Activated CD8-positive, alpha-beta T cell treated with anti-CD3 and anti-CD28 coated beads, Interleukin-2, amount 10 ng/mL, durations not matched to agents 7 days and 5 days (primary cell): ENCODE results near the gene USP7. TPM values are rescaled to one million over a fixed set of nuclear protein-coding genes. Genes with fewer than 3 reads are reported as not detected.
"Not testable (repeated sequence)": the region's sequence is repeated elsewhere in the genome, so short reads cannot be mapped to it uniquely, and the experiment has no call there.

Source experiments
- ATAC-seq: fragments of 150-1000 bp; cut with Tn5 transposase; one replicate; pipeline ENCODE4 v1.10.0; 2021; ENCODE audit warnings: moderate library complexity
- CTCF ChIA-PET: fragments of 350-600 bp; sonication (Branson Sonifier 250); formaldehyde crosslinking; loops from one replicate; lab custom pipeline; 2021; ENCODE audit warnings: antibody characterized with exemption; lab: Charles Lee
- POLR2A ChIA-PET: fragments of 350-600 bp; sonication (Branson Sonifier 250); formaldehyde crosslinking; loops from one replicate; lab custom pipeline; 2021; ENCODE audit warnings: antibody characterized with exemption; lab: Charles Lee
- DNase-seq: peaks from one replicate; pipeline ENCODE4 v3.0.0-alpha.2; 2020
- H3K27ac Mint-ChIP-seq: one replicate; pipeline ENCODE4 v1.8.0; 2021; ENCODE audit warnings: mild to moderate bottlenecking, mixed read lengths
- H3K27me3 Mint-ChIP-seq: one replicate; pipeline ENCODE4 v1.8.0; 2021; ENCODE audit warnings: low read depth, mixed read lengths
- H3K36me3 Mint-ChIP-seq: one replicate; pipeline ENCODE4 v1.8.0; 2021; ENCODE audit warnings: low read depth, mixed read lengths
- H3K4me1 Mint-ChIP-seq: one replicate; pipeline ENCODE4 v1.8.0; 2021; ENCODE audit warnings: low read depth, mixed read lengths
- H3K4me3 Mint-ChIP-seq: one replicate; pipeline ENCODE4 v1.8.0; 2021; ENCODE audit warnings: mild to moderate bottlenecking, mixed read lengths
- H3K9me3 Mint-ChIP-seq: one replicate; pipeline ENCODE4 v1.8.0; 2022; ENCODE audit warnings: mixed read lengths; ENCODE audit not compliant: insufficient read depth
- total RNA-seq, 2 experiments: library from RNA; stranded (reverse); gene quantifications; one replicate each; pipeline ENCODE4 v1.2.3, GENCODE V29; 2021

Gene USP7
- total RNA-seq, 2 experiments from 2014 or later, result 134 to 144 TPM

DNA sequence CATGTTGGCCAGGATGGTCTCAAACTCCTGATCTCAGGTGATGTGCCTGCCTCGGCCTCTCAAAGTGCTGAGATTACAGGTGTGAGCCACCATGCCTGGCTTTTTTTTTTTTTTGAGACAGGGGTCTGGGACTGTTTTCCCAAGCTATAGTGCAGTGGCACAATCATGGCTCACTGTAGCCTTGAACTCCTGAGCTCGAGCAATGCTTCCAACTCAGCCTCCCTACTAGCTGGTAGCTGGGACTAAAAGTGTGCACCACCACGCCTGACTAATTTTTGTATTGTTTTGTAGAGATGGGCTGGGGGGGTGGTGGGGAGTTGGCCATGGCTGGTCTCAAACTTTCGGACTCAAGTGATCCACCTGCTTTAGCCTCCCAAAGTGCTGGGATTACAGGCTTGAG, 36.1 kb upstream of the USP7 start:
- Mint-ChIP-seq H3K4me1 (no peaks in the 10 kb centered on the region), H3K27me3 (no peaks in the 10 kb centered on the region), H3K4me3 (no peak overlapping the region), H3K36me3 (no peaks in the 10 kb centered on the region), H3K9me3 (no peaks in the 10 kb centered on the region), H3K27ac (no peak overlapping the region)
- ATAC-seq (no peak), DNase-seq (no peak)
- POLR2A ChIA-PET, result no interaction called here
- CTCF ChIA-PET, result interaction anchor here (1.5 kb wide), 1 partner anchor 9 kb away, joined by 5 read pairs; no protein-coding TSS in a partner anchor

DNA sequence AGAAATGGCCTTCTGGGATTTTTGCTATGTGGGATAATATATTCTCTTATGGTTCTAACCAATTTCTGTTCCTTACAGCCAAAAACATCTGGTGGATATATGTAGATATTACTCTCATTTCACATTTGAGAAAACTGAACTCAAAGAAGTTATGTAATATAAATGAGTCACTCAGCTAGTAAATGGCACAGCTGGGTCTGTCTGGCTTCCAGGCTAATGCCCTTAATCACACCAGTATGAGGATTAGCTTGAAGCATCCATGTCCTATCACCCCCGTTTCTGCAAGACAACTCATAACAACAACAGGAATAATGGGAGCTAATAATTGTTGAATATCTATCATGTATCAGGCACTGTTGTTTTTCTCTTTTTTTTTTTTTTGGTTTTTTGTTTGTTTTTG, 34.4 kb upstream of the USP7 start:
- ATAC-seq, result no peak
- ChIA-PET POLR2A (no interaction called here), CTCF (no interaction called here)
- H3K4me3 Mint-ChIP-seq, result no peak overlapping the region
- DNase-seq, result no peak
- H3K9me3 Mint-ChIP-seq, result no peaks in the 10 kb centered on the region
- H3K4me1 Mint-ChIP-seq, result no peaks in the 10 kb centered on the region
- H3K27me3 Mint-ChIP-seq, result no peaks in the 10 kb centered on the region
- H3K27ac Mint-ChIP-seq, result no peak overlapping the region
- H3K36me3 Mint-ChIP-seq, result no peaks in the 10 kb centered on the region

DNA sequence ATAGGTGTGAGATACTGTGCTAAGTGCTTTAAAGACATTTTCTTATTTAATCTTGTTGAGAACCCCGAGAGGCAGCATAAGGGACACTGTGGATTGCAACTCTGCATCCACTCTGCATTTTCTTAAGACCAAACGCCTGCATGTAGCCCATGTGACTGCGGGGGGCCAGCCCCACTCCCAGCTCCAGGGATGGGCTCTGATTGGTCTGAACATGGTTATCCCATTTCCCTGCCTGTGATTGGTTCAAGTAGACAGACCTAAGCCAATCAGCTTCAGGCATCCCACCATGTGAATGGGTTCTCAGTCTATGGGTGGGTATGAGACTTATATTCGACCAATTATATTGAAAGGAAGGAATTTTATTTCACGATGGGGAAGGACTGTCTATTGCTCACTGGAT, 33.2 kb upstream of the USP7 start:
- DNase-seq, result no peak
- CTCF ChIA-PET, result interaction anchor here (0.8 to 1.4 kb wide), 2 partner anchors 11 to 12 kb away, joined by 3 to 5 read pairs; no protein-coding TSS in a partner anchor
- H3K4me3 Mint-ChIP-seq, result no peak overlapping the region
- no peaks in the 10 kb centered on the region for H3K27me3 Mint-ChIP-seq
- H3K36me3 Mint-ChIP-seq, result no peaks in the 10 kb centered on the region
- no peak for ATAC-seq
- no peaks in the 10 kb centered on the region for H3K4me1 Mint-ChIP-seq
- POLR2A ChIA-PET, result no interaction called here
- H3K9me3 Mint-ChIP-seq, result no peaks in the 10 kb centered on the region
- no peak overlapping the region for H3K27ac Mint-ChIP-seq

DNA sequence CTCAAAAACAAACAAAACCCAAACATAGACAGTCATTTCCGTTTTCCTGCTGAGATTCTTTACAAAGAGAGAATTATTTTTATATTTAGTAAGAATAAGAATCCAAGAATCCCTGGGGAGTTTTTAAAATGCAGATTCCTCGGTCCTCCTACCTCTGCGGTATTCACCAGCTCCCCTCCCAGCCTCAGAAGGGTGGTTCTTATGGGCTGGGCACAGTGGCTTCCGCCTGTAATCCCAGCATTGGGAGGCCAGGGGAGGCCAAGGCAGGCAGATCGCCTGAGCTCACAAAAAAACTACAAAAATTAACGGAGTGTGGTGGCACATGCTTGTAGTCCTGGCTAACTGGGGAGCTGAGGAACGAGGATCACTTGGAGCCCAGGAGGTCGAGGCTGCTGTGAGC, 26.7 kb upstream of the USP7 start:
- CTCF ChIA-PET, result interaction anchor here (0.9 kb wide), 1 partner anchor 80 kb away, joined by 3 read pairs; no protein-coding TSS in a partner anchor
- Mint-ChIP-seq H3K4me3 (no peak overlapping the region), H3K36me3 (no peaks in the 10 kb centered on the region), H3K9me3 (no peaks in the 10 kb centered on the region), H3K4me1 (no peaks in the 10 kb centered on the region), H3K27me3 (no peaks in the 10 kb centered on the region), H3K27ac (no peak overlapping the region)
- DNase-seq, result no peak
- POLR2A ChIA-PET, result no interaction called here
- ATAC-seq, result no peak

DNA sequence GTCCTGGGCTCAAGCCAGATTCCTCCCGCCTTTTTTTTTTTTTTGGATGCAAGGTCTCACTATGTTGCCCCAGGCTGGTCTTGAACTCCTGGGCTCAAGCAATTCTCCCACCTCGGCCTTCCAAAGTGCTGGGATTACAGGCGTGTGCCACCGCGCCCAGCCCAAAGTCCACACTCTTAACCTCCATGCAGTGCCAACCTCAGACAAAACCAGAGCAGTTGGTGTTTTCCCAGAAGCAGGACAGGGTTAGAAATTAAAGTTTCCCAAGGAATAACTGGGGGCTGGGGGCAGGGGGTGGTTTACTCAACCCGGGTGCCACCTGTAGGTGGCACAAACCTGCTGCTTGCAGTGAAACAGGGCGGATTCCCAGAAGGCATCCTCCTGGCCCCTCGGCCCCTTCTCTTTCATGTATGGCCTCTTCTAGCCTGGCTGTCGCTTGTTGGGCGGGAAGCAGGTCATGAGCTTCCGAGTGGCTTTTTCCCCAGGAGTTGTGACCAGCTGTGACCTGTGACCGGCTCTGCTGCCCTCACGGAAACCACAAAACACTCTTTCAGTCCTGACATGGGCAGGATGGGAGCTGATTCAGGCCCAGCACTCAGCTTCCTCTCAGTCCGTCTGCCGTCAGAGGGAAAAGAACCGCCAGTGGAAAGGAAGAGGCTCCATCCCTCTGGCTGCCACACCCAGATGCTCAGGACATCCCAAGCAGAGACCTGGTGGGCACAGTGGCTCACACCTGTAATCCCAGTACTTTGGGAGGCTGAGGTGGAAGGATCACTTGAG, 25.6 kb upstream of the USP7 start:
- Mint-ChIP-seq H3K27me3 (no peaks in the 10 kb centered on the region), H3K4me1 (no peaks in the 10 kb centered on the region), H3K4me3 (no peak overlapping the region), H3K9me3 (no peaks in the 10 kb centered on the region), H3K27ac (no peak overlapping the region), H3K36me3 (no peaks in the 10 kb centered on the region)
- DNase-seq, result no peak
- ChIA-PET CTCF (interaction anchor here (0.9 kb wide), 1 partner anchor 79 kb away, joined by 3 read pairs; no protein-coding TSS in a partner anchor), POLR2A (no interaction called here)
- no peak for ATAC-seq

DNA sequence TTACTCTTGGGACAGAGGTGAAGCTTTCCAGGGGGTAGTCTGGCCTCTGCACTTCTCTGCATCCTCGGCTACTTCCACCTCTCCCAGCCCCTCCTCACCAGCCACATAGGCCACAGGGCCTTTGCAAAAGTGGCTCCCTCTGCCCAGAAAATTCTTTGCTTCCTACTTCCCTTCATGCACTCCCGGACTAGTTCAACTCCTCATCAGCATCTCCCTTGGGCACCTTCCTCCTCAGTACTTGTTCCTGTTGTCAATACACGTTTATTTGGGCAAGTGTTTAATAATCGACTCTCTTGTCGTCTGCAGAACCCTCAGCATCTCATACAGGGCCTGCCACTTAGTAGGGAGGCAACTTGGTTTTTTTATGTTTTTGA, 23.1 kb upstream of the USP7 start:
- ATAC-seq, result no peak
- no peak for DNase-seq
- no peak overlapping the region for H3K4me3 Mint-ChIP-seq
- POLR2A ChIA-PET, result no interaction called here
- H3K4me1 Mint-ChIP-seq, result no peaks in the 10 kb centered on the region
- H3K9me3 Mint-ChIP-seq, result no peaks in the 10 kb centered on the region
- H3K27me3 Mint-ChIP-seq, result no peaks in the 10 kb centered on the region
- H3K27ac Mint-ChIP-seq, result no peak overlapping the region
- CTCF ChIA-PET, result interaction anchor here (1.7 kb wide), 1 partner anchor 22 kb away, joined by 3 read pairs; no protein-coding TSS in a partner anchor
- no peaks in the 10 kb centered on the region for H3K36me3 Mint-ChIP-seq

DNA sequence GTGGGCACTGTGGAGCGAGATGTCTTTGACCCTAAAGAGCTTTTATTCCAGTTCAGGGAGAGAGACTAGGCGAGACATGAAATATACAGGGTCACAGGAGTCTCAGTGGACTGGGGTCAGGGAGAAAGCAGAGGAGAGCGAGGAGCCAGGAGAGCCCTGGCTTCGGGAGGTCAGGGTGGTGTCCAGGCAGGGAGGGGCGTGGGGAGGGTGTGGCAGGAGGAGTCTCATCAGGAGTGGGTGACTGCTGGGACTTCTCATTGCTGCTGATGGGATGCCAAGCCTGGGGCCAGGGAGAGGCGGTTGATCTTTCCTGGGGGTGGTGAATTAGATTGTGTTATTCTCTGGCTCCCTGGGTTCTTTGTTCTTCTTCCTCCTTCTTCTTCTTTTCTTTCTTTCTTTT, 22.4 kb upstream of the USP7 start:
- CTCF ChIA-PET, result interaction anchor here (1.7 kb wide), 1 partner anchor 23 kb away, joined by 3 read pairs; no protein-coding TSS in a partner anchor
- Mint-ChIP-seq H3K27me3 (no peaks in the 10 kb centered on the region), H3K9me3 (no peaks in the 10 kb centered on the region)

DNA sequence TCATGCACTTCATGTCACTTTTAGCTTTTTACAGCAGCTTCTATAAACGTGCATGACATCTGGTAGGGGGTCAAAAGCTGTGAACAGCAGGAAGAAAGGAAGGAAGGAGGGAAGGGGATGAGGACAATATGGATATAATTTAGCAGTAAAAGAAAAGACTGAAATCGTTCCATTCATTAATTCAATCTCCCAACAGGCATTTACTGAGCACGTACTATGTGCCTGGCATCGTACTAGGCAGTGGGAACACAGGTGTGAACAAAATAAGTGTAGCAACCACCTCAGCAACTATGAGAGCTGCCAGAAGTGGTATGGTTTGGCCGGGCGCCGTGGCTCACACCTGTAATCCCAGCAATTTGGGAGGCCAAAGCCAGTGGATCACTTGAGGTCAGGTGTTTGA, 19.1 kb upstream of the USP7 start:
- CTCF ChIA-PET, result no interaction called here
- Mint-ChIP-seq H3K4me1 (no peaks in the 10 kb centered on the region), H3K9me3 (no peaks in the 10 kb centered on the region), H3K36me3 (no peaks in the 10 kb centered on the region), H3K4me3 (no peak overlapping the region), H3K27ac (no peak overlapping the region), H3K27me3 (no peaks in the 10 kb centered on the region)
- ATAC-seq, result no peak
- POLR2A ChIA-PET, result no interaction called here
- no peak for DNase-seq

More for the DNA sequence above, 22.4 kb upstream of the USP7 start:
- no peak for DNase-seq
- ATAC-seq, result no peak
- POLR2A ChIA-PET, result no interaction called here
- H3K4me3 Mint-ChIP-seq, result no peak overlapping the region
- H3K27ac Mint-ChIP-seq, result no peak overlapping the region
- H3K4me1 Mint-ChIP-seq, result no peaks in the 10 kb centered on the region
- H3K36me3 Mint-ChIP-seq, result no peaks in the 10 kb centered on the region

DNA sequence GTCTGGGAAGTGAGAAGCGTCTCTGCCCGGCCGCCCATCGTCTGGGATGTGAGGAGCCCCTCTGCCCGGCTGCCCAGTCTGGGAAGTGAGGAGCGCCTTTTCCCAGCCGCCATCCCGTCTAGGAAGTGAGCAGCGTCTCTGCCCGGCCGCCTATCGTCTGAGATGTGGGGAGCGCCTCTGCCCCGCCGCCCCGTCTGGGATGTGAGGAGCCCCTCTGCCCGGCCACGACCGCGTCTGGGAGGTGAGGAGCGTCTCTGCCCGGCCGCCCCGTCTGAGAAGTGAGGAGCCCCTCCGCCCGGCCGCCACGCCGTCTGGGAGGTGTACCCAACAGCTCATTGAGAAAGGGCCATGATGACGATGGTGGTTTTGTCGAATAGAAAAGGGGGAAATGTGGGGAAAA, 18.2 kb upstream of the USP7 start:
- DNase-seq, H3K9me3 Mint-ChIP-seq, H3K4me3 Mint-ChIP-seq, H3K4me1 Mint-ChIP-seq, H3K36me3 Mint-ChIP-seq, H3K27ac Mint-ChIP-seq, ATAC-seq, POLR2A ChIA-PET, CTCF ChIA-PET, H3K27me3 Mint-ChIP-seq: not testable (repeated sequence)

DNA sequence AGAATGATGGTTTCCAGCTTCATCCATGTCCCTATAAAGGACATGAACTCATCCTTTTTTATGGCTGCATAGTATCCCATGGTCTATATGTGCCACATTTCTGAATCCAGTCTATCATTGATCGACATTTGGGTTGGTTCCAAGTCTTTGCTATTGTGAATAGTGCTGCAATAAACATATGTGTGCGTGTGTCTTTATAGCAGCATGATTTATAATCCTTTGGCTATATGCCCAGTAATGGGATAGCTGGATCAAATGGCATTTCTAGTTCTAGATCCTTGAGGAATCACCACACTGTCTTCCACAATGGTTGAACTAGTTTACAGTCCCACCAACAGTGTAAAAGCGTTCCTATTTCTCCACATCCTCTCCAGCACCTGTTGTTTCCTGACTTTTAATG, 12.5 kb upstream of the USP7 start:
- POLR2A ChIA-PET, CTCF ChIA-PET, ATAC-seq, H3K4me3 Mint-ChIP-seq, H3K36me3 Mint-ChIP-seq, H3K9me3 Mint-ChIP-seq, H3K4me1 Mint-ChIP-seq, DNase-seq, H3K27ac Mint-ChIP-seq: not testable (repeated sequence)
- H3K27me3 Mint-ChIP-seq, result peaks cover 15% of the 10 kb centered on the region

DNA sequence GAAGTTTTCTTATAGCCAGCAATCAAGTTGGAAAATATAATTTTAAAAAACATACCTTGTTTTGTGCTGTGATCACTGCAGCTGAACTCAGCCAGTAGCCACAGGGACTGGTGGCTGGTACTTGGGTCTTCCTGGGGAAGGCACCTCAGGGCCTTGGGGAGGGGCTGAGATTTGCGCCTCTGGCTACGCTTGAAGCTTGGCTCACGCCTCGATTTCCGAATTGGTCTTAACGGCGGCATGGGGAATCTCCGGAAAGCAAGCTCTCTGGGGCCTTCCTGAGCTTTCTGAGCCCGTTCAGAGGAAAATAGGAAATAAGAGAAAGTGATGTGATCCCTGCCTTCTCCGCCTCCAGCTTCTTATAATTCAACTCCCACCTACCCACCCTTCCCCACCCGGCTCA, 11.3 kb upstream of the USP7 start:
- no peak for DNase-seq
- no peak overlapping the region for H3K27ac Mint-ChIP-seq
- no peak for ATAC-seq
- H3K27me3 Mint-ChIP-seq, result peaks cover 15% of the 10 kb centered on the region
- no peaks in the 10 kb centered on the region for H3K9me3 Mint-ChIP-seq
- CTCF ChIA-PET, result interaction anchor here (1.4 kb wide), 1 partner anchor 34 kb away, joined by 3 read pairs; no protein-coding TSS in a partner anchor
- POLR2A ChIA-PET, result no interaction called here
- no peak overlapping the region for H3K4me3 Mint-ChIP-seq
- no peaks in the 10 kb centered on the region for H3K36me3 Mint-ChIP-seq
- no peaks in the 10 kb centered on the region for H3K4me1 Mint-ChIP-seq

DNA sequence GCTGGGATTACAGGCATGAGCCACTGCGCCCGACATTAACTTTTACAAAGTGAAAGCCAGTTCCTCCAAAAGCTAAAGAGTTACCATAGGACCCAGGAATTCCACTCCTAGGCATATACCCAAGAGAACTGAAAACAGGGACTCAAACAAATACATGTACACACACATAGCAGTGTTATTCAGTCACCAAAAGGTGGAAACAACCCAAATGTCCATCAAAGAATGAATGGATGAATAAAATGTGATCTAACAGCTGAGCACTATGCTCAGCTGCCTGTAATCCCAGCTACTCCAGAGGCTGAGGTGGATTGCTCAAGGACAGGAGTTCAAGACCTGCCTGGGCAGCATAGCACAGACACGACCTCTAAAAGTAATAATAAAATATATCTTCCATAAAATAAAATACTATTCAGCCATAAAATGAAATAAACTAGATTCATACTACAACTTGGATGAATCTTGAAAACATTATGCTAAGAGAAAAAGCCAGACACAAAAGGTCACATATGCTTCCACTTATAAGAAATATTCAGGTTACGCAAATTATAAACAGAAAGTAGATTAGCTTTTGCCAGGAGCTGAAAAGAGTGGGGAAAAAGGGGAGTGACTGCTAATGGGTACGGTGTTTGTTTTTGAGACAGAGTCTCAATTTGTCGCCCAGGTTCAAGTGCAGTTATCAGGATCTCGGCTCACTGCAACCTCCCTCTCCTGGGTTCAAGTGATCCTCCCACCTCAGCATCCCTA, 9.3 kb upstream of the USP7 start:
- no peak overlapping the region for H3K27ac Mint-ChIP-seq
- no peaks in the 10 kb centered on the region for H3K36me3 Mint-ChIP-seq
- no peak for DNase-seq
- no peaks in the 10 kb centered on the region for H3K9me3 Mint-ChIP-seq
- ChIA-PET CTCF (interaction anchor here (1.4 kb wide), 1 partner anchor 166 kb away, joined by 4 read pairs; no protein-coding TSS in a partner anchor), POLR2A (no interaction called here)
- no peak overlapping the region for H3K4me3 Mint-ChIP-seq
- H3K27me3 Mint-ChIP-seq, result peaks cover 15% of the 10 kb centered on the region
- no peaks in the 10 kb centered on the region for H3K4me1 Mint-ChIP-seq
- ATAC-seq, result no peak
